Stimulated activated CD4-positive, alpha-beta T cell treated with anti-CD3 and anti-CD28 coated beads, Interleukin-2, amount 100 ng/mL, for 4 hours (primary cell): ENCODE data around the gene GTF2B.
"Not testable (repeated sequence)": the region's sequence is repeated elsewhere in the genome, so short reads cannot be mapped to it uniquely, and the experiment has no call there.

Experiments used
- DNase-seq: peaks from one replicate; pipeline ENCODE4 v3.0.0-alpha.2; 2020; ENCODE audit warnings: low read depth

The GTF2B gene

GRCh38 chr1:88883156-88883555, 8.2 kb downstream of the GTF2B start:
- no peak for DNase-seq

- not testable (repeated sequence) for DNase-seq
Measured at GRCh38 chr1:88880717-88881116, 10.7 kb downstream of the GTF2B start.

- no peak for DNase-seq
Measured at GRCh38 chr1:88878731-88879130, 12.6 kb downstream of the GTF2B start.

- no peak for DNase-seq
Measured at GRCh38 chr1:88877911-88878310, 13.5 kb downstream of the GTF2B start.

GRCh38 chr1:88877382-88877825, 14.0 kb downstream of the GTF2B start:
- DNase-seq: no peak

- DNase-seq: no peak
Measured at GRCh38 chr1:88876573-88877365, 14.6 kb downstream of the GTF2B start.

GRCh38 chr1:88875595-88875994, 15.8 kb downstream of the GTF2B start:
- no peak for DNase-seq

GRCh38 chr1:88873737-88874349, 17.5 kb downstream of the GTF2B start:
- no peak for DNase-seq

GRCh38 chr1:88869644-88870043, 21.7 kb downstream of the GTF2B start:
- not testable (repeated sequence) for DNase-seq

- no peak for DNase-seq
Measured at GRCh38 chr1:88867743-88868521, 23.4 kb downstream of the GTF2B start.

- no peak for DNase-seq
Measured at GRCh38 chr1:88851303-88852063, 39.9 kb downstream of the GTF2B start.

- DNase-seq: no peak
Measured at GRCh38 chr1:88847643-88848042, 43.7 kb downstream of the GTF2B start.

GRCh38 chr1:88825721-88826120, 65.6 kb downstream of the GTF2B start:
- no peak for DNase-seq

- not testable (repeated sequence) for DNase-seq
Measured at GRCh38 chr1:88819642-88820041, 71.7 kb downstream of the GTF2B start.

GRCh38 chr1:88813471-88813870, 77.9 kb downstream of the GTF2B start:
- no peak for DNase-seq

- DNase-seq: no peak
Measured at GRCh38 chr1:88812366-88812765, 79.0 kb downstream of the GTF2B start.

GRCh38 chr1:88803444-88803843, 87.9 kb downstream of the GTF2B start:
- no peak for DNase-seq

GRCh38 chr1:88802950-88803349, 88.4 kb downstream of the GTF2B start:
- no peak for DNase-seq
